ENCODE data around the gene CYP2A6.
A peak's percentile ranks its signal among the peaks of the same experiment; 100 is the strongest.
"Not testable (repeated sequence)": the region's sequence is repeated elsewhere in the genome, so short reads cannot be mapped to it uniquely, and the experiment has no call there.

CYP2A6 gene

GRCh38 chr19:40825460-40826095, 24.7 kb downstream of the CYP2A6 start:
- DNase-seq; intact Hi-C loops (cut with DNase I): not testable (repeated sequence)

GRCh38 chr19:40824916-40825315, 25.3 kb downstream of the CYP2A6 start:
- not testable (repeated sequence) for DNase-seq
- intact Hi-C loops (cut with DNase I), result loop anchor here (5.0 kb wide), 1 partner anchor 163 kb away; no protein-coding TSS in a partner anchor

GRCh38 chr19:40822704-40823553, 27.3 kb downstream of the CYP2A6 start:
- DNase-seq, result peak in 4 of 42 donors; percentile 14 to 46 (median 25)

GRCh38 chr19:40822161-40822560, 28.1 kb downstream of the CYP2A6 start:
- intact Hi-C loops (cut with DNase I), result loop anchor here (5.0 kb wide), 1 partner anchor 160 kb away; no protein-coding TSS in a partner anchor
- peak in 1 of 42 donors; percentile 17 for DNase-seq

More at GRCh38 chr19:40822704-40823553, 27.3 kb downstream of the CYP2A6 start:
- intact Hi-C loops (cut with DNase I), result loop anchor here (5.0 kb wide), 1 partner anchor 161 kb away; no protein-coding TSS in a partner anchor

DNA sequence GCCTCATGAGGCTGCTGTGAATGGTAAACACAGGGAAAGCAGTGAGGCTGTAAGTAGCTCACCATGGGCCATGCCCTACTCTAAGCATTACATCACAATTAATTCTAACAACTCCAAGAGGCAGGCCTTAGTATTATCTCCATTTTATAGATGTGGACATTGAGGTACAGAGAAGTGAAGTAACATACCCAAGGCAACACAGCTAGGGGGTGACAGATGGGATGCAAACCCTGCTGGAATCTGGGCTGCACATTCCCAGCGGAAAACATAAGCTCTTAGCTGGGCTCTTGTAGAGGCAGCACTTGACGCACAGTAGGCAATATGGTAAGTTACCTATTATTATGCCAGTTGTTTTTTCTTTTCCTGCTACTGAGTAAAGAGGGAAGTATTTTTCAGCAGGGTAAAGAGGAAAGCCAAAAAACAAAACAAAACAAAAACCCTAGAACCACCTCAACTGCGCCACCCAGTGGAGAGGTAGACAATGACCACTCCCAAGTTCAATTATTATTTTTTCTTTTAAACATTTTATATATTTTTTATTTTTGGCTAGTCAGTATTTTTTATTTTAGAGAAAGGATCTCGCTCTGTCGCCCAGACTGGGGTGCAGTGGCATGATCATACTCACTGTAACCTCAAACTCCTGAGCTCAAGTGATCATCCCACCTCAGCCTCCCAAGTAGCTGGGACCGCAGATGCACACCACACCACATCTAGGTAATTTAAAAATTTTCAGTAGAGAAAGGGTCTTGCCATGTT, 30.6 kb downstream of the CYP2A6 start:
- DNase-seq, result peak in 15 of 42 donors; percentile 39 to 85 (median 61)
- intact Hi-C loops (cut with DNase I), result loop anchor here (5.0 kb wide), 1 partner anchor 157 kb away; no protein-coding TSS in a partner anchor

DNA sequence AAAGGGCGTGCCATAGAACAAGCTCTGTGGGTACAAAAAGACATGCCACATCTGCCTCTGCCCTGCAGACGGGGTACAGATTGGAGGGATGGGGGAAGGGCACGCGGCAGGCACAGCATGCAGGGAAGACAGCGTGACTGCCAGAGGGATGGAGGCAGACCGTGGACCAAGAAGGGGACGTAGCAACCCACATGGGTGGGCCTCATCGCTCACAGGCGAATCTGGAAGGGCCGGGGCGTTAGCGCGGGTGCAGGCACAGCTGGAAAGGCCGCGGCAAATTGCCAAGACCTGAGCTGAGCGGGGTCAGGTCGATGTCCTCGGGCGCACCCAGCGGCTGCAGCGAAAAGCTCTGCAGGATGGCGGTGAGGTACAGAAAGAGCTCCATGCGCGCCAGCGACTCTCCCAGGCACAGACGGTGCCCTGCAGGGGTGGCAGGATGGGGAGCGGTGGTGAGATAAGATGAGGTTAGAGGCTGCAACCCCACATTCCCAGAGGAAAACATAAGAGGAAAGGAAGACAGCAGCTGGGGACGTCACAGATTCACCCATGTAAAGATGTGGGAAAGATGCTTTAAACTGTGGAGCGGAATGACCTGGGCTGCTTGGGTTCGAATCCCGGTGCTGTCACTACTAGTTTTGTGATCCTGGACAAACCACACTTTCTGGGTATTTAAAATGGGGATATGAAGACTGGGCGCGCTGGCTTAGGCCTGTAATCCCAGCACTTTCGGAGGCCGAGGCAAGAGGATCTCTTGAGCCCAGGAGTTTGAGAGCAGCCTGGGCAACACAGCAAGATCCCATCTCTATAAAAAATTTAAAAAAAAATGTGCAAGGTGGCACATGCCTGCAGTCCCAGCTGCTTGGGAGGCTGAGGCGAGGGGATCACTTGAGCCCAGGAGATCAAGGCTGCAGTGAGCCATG, 31.5 kb downstream of the CYP2A6 start:
- intact Hi-C loops (cut with DNase I), result not testable (repeated sequence)
- peak in 41 of 42 donors; percentile 56 to 88 (median 76) for DNase-seq

DNA sequence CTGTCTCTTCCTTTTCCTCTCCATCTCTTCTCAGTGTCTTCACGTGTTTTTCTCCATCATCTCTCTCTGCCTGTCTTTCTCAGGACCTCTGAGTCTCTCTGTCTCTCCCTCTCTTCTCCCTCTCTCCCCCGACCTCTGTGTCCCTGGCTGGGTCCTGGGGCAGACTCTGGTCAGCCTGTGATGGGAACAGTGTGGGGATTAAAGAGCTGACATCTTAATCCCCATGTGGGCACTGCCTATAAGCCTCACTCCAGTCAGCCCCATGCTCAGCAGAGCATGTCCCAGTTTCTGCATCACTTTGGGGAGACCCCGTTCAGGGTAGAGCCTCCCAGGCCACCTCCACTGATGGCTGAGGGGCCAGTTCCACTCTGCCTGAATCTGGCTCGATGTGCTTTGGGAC, 35.0 kb downstream of the CYP2A6 start:
- no peak for DNase-seq
- intact Hi-C loops (cut with DNase I), result no loop called here

GRCh38 chr19:40813182-40813581, 37.1 kb downstream of the CYP2A6 start:
- intact Hi-C loops (cut with DNase I), result no loop called here
- peak in 1 of 42 donors; percentile 35 for DNase-seq

DNA sequence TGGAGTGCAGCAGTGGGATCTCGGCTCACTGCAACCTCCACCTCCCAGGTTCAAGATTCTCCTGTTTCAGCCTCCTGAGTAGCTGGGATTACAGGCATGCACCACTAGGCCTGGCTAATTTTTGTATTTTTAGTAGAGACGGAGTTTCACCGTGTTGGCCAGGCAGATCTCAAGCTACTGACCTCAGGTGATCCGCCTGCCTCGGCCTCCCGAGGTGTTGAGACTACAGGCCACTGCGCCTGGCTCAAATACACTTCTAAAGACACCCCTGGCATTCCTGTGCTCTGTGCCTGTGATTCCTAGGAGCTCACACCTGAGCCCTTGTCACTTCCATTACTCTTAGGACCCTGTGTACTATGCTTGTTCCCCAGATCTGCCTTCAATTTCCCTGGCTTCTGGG, 37.7 kb downstream of the CYP2A6 start:
- intact Hi-C loops (cut with DNase I); DNase-seq: not testable (repeated sequence)

- intact Hi-C loops (cut with DNase I), result no loop called here
- DNase-seq, result peak in 38 of 42 donors; percentile 52 to 90 (median 70)
Measured at GRCh38 chr19:40811478-40812341, 38.5 kb downstream of the CYP2A6 start.

- peak; percentile 64 to 88 (median 76) for DNase-seq
- intact Hi-C loops (cut with DNase I), result not testable (repeated sequence)
Measured at GRCh38 chr19:40810649-40811408, 39.4 kb downstream of the CYP2A6 start.

DNA sequence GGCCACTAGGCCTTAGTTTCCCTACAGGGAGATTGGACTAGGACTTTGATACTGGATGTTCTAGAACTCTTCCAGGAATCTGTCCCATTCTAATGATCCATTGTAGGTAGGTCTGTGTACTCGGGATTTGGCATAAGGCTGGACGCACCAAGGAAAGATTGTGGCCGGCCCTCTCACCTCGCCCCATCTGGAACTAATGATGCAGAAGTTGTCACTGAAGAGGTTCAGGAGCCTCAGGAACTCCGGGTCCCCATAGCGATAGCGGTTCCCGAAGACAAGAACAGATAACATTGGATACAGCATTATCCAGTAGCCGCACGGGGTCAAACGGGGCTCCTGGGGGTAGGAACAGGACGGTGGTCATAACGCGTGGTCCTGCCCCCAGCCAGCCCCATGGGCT, 40.1 kb downstream of the CYP2A6 start:
- intact Hi-C loops (cut with DNase I), result no loop called here
- peak in 1 of 42 donors; percentile 46 for DNase-seq

DNA sequence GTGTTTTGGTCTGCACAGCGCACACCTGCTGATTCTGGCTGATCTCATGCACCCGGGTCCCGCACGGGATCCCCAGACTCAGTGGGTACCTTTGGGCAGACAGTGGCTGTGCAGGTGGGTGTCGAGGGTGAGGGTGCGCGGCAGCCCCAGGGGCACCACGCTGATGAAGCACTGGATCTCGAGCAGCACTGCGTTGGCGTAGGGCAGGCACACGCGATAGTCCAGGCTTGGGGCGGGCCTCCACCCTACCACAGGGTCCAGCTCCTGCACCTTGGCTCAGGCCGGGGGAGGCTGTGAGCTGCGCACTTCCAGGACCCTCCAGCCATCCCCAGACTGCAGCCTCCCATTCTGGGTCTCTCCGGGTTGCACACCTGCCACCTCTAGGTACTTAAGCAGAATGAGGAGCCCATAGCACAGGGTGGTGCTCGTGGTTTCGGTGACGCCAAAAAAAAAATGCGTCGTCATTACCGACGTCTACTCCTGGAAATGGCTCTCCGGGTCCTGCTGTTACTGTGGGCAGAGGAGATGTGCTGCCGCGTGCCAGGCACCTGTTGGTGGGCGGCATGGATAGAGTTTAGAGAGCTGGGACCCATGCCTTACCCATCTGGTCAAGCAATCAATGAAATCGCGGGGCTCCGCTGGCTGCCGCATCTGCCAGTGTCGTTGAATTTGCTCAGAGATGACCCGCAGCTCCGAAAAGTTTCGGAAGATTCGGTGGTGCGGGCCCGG, 40.7 kb downstream of the CYP2A6 start:
- intact Hi-C loops (cut with DNase I), result no loop called here
- DNase-seq, result peak in 2 of 42 donors; percentile 31 to 46

DNA sequence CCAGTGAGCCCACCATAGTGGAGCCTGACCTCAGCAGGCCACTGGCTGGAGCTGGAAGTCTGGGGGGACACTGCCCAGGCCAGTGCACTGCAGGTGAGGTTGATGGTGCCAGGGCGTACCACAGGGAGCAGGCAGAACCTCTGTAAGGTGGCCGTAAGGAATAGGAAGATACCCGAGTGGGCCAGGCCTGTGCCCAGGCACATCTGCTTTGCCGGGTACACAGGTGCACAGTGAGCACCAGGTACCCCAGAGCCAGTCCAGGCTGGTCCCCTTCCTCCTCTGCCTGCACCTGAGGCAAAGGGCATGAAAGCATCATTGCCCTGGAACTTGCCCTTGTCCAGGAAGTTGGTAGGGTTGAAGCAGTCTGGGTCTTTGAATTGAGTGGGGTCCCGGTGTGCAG, 41.8 kb downstream of the CYP2A6 start:
- DNase-seq, result no peak

GRCh38 chr19:40808021-40808325, 42.3 kb downstream of the CYP2A6 start:
- no peak for DNase-seq
- intact Hi-C loops (cut with DNase I), result no loop called here

More for the DNA sequence above, 41.8 kb downstream of the CYP2A6 start:
- intact Hi-C loops (cut with DNase I), result no loop called here
